Ectodermal cell (in vitro differentiated cells): ENCODE measurements around the gene SAV1.
"Not testable (repeated sequence)": the region's sequence is repeated elsewhere in the genome, so short reads cannot be mapped to it uniquely, and the experiment has no call there.

Experiments used
- H3K27ac ChIP-seq: 2 replicates; pipeline ENCODE4 v1.7.0; 2013; ENCODE audit warnings: mild to moderate bottlenecking, low read depth, low read length; ENCODE audit not compliant: insufficient read depth, poor library complexity, severe bottlenecking
- H3K27me3 ChIP-seq: 2 replicates; pipeline ENCODE4 v1.7.0; 2013; ENCODE audit warnings: mild to moderate bottlenecking, low read length; ENCODE audit not compliant: insufficient read depth, control insufficient read depth, poor library complexity, severe bottlenecking
- H3K36me3 ChIP-seq: one replicate; pipeline ENCODE4 v1.7.0; 2013; ENCODE audit warnings: low read length; ENCODE audit not compliant: control insufficient read depth, insufficient read depth
- H3K4me1 ChIP-seq: one replicate; pipeline ENCODE4 v1.7.0; 2013; ENCODE audit warnings: low read length; ENCODE audit not compliant: control insufficient read depth, insufficient read depth
- H3K4me3 ChIP-seq: 2 replicates; pipeline ENCODE4 v1.7.0; 2013; ENCODE audit warnings: low read depth, low read length, control low read depth; ENCODE audit not compliant: insufficient read depth
- H3K9me3 ChIP-seq: 2 replicates; pipeline ENCODE4 v1.7.0; 2013; ENCODE audit warnings: mild to moderate bottlenecking, low read length, moderate library complexity; ENCODE audit not compliant: control insufficient read depth
- WGBS, 2 experiments: methylation state at CpG; one replicate each; pipeline ENCODE4 v1.1.7; 2013; ENCODE audit warnings: missing lambda C conversion rate in 2 of 2; 5-methylcytosine and 5-hydroxymethylcytosine counted together

SAV1 gene

DNA sequence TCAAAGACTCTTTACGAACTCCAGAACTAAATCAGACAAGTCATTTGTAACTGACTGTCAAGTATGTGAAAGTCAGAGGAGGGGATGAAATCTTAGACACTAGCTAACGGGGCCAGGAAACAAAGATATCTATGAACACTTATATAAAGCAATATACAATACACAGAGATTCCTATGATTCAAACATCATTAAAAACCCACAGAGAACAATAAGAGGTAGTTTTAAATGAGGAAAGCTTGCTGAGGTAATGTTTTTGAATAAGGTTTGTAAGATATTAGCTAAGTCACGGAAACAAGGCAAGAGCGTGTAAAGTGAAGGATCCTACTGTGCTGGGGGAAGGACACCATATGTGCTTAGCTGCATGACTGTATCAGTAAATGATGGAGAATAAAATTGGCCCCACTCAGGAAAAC lies 36.7 kb downstream of the SAV1 start:
- no peaks in the 10 kb centered on the region for H3K9me3 ChIP-seq
- H3K4me3 ChIP-seq, result no peak overlapping the region
- WGBS, 2 experiments, result 95 to 97% methylated on average over 3 to 4 of the region's 4 CpGs
- H3K27ac ChIP-seq, result peak overlapping the region; percentile 5
- no peaks in the 10 kb centered on the region for H3K27me3 ChIP-seq
- H3K4me1 ChIP-seq, result no peaks in the 10 kb centered on the region
- H3K36me3 ChIP-seq, result no peaks in the 10 kb centered on the region

DNA sequence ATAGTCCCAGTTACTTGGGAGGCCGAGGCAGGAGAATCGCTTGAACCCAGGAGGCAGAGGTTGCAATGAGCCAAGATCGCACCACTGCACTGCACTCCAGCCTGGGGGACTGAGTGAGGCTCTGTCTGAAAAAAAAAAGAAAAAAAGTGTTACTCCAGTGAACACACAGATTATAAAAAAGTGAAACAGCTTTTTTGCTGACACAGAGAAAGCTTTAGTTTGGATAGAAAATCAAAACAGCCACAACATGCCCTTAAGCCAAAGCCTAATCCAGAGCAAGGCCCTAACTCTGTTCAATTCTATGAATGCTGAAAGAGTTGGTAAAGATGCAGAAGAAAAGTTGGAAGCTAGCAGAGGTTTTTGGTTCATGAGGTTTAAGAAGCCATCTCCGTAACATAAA lies 43.2 kb downstream of the SAV1 start:
- not testable (repeated sequence) for H3K27ac ChIP-seq, H3K27me3 ChIP-seq, H3K4me3 ChIP-seq, H3K9me3 ChIP-seq, H3K4me1 ChIP-seq, H3K36me3 ChIP-seq
- WGBS, 2 experiments, result 93 to 95% methylated on average over 4 of the region's 4 CpGs

DNA sequence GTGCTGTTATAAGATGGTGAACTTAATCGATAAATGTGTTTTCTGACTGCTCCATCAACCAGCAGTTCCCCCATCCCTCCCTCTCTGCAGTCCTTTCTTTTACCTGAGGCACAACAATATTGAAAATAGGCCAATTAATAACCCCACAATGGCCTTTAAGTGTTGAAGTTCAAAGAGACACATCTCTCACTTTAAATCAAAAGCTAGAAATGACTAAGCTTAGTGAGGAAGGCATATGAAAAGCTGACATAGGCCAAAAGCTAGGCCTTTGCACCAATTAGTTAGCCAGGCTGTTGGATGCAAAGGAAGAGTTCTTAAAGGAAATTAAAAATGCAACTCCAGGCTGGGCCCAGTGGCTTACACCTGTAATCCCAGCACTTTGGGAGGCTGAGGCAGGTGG lies 43.7 kb downstream of the SAV1 start:
- no peak overlapping the region for H3K27ac ChIP-seq
- WGBS, 2 experiments, result 92 to 100% methylated on average over 1 of the region's 1 CpG
- H3K4me1 ChIP-seq, result no peaks in the 10 kb centered on the region
- H3K36me3 ChIP-seq, result no peaks in the 10 kb centered on the region
- H3K4me3 ChIP-seq, result no peak overlapping the region
- no peaks in the 10 kb centered on the region for H3K27me3 ChIP-seq
- no peaks in the 10 kb centered on the region for H3K9me3 ChIP-seq

DNA sequence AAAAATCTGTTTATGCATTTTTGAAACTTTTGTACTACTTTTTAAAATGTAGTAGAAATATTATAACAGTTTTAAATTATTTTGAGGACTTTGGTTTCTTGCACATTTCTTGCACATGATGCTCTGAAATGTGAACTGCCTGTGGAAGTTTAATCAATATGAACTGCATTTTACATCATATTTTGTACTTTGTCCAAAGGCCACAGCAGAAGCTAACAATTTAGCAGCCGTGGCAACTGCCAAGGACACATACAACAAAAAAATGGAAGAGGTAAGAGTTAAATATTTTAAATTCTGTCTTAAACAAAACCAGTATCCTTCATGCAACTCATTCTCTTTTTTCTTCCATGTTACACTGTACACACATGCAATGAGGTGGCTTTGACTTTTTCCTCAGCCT lies 45.1 kb downstream of the SAV1 start:
- no peak overlapping the region for H3K4me3 ChIP-seq
- H3K4me1 ChIP-seq, result no peaks in the 10 kb centered on the region
- no peak overlapping the region for H3K27ac ChIP-seq
- no peaks in the 10 kb centered on the region for H3K9me3 ChIP-seq
- H3K27me3 ChIP-seq, result no peaks in the 10 kb centered on the region
- whole genome bisulfite sequencing, 2 experiments, result 100% methylated on average over 1 of the region's 1 CpG; no CpG with 5 or more reads in 1 of the 2 experiments
- H3K36me3 ChIP-seq, result no peaks in the 10 kb centered on the region

DNA sequence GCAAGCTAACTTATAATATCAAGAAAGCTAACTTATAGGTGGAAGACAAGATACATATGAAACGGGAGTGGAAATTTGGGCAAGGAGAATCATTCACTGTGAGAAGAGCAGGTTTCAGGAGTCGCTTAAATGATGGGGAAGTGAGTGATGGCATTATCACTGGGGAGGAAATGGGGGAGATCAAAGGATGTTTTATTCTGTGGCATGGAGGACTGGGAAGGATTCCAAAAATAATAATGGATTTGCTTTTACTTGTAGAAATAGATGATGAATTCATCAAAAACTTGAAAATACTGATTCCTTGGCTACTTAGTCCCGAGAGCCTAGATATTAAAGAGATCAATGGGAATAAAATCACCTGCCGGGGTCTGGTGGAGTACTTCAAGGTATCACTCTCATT lies 47.8 kb downstream of the SAV1 start:
- Histone ChIP-seq H3K36me3 (no peaks in the 10 kb centered on the region), H3K27me3 (no peaks in the 10 kb centered on the region), H3K4me3 (no peak overlapping the region), H3K27ac (no peak overlapping the region), H3K4me1 (no peaks in the 10 kb centered on the region), H3K9me3 (no peaks in the 10 kb centered on the region)
- WGBS, 2 experiments, result 96 to 97% methylated on average over 4 of the region's 4 CpGs

DNA sequence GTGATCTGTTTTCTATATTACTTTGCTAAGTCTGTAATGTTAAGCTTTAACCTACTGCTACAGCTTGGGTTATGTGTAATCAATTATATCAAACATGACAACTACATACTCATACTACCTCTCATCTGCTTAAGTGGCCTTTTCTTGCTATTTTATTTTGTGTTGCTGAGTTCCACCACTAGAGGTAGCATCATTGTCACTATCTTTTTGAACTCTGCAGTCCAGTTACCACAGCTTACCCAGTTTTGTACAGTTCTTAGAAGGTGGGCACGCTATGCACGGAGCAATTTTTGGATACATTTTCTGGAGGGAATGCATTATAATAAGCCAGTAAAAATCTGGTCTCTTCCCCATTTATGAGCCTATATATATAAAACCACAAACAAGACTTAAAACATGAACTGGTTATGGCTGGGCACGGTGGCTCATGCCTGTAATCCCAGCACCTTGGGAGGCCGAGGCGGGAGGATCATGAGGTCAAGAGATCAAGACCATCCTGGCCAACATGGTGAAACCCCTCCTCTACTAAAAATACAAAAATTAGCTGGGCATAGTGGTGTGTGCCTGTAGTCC lies 48.5 kb downstream of the SAV1 start:
- no peaks in the 10 kb centered on the region for H3K36me3 ChIP-seq
- H3K9me3 ChIP-seq, result no peaks in the 10 kb centered on the region
- no peaks in the 10 kb centered on the region for H3K4me1 ChIP-seq
- H3K27ac ChIP-seq, result no peak overlapping the region
- WGBS, 2 experiments, result 92 to 94% methylated on average over 4 to 5 of the region's 5 CpGs
- no peak overlapping the region for H3K4me3 ChIP-seq
- H3K27me3 ChIP-seq, result no peaks in the 10 kb centered on the region

DNA sequence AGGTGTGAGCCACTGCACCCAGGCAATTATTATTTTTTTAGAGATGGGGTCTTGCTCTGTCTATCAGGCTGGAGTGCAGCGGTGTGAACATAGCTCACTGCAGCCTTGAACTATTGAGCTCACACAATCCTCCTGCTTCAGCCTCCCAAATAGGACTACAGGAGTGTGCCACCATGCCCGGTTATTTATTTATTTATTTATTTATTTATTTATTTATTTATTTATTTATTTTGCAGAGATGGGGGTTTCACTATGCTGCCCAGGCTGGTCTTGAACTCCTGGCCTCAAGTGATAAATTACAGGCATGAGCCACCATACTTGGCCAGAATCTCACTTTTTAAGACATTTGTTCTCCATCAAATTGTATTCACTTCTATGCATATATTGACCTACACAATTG lies 51.8 kb downstream of the SAV1 start:
- Histone ChIP-seq H3K9me3 (no peaks in the 10 kb centered on the region), H3K4me3 (no peak overlapping the region), H3K27ac (no peak overlapping the region), H3K27me3 (no peaks in the 10 kb centered on the region), H3K4me1 (no peaks in the 10 kb centered on the region), H3K36me3 (no peaks in the 10 kb centered on the region)
- WGBS, 2 experiments, result 97 to 100% methylated on average over 1 of the region's 2 CpGs

DNA sequence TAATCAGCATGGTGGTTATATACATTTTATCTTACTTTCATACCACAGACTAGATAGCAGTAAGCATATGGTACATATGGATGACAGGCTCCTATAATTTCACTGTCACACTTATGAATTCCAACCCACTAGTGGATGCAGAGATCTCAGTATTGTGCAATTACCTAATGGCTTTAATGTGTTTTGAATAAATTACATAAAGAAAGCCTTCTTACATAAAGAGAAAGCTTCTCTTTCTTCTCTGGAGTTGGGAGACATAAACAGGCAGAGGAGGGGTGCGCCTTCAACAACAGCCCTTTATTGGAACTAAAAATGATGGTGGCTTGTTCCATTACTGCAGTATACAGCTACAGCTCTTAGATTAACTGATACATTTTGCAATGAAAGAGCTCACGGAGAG lies 52.6 kb downstream of the SAV1 start:
- H3K9me3 ChIP-seq, result no peaks in the 10 kb centered on the region
- H3K27me3 ChIP-seq, result no peaks in the 10 kb centered on the region
- no peaks in the 10 kb centered on the region for H3K36me3 ChIP-seq
- WGBS, 2 experiments, result 95 to 96% methylated on average over 2 of the region's 2 CpGs
- H3K4me1 ChIP-seq, result no peaks in the 10 kb centered on the region
- no peak overlapping the region for H3K4me3 ChIP-seq
- no peak overlapping the region for H3K27ac ChIP-seq

DNA sequence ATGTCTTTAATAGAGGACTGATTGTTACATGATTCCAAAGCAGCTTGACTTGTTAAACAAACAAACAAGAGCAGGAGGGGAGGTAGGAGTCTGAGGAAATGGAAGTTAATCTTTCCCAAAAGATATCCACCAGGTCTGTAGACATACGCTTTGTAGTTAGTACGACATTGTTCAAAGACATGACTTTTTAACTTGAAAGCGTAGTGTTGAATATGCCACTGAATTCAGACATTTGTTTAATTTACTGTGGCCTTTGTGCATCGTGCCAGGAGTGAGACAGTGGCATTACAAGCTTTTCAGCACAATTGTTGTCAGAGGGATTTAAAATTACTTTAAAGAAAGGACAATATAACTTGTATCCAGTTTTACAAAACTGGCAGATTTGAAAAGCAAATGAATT lies 53.0 kb downstream of the SAV1 start:
- no peak overlapping the region for H3K27ac ChIP-seq
- WGBS, 2 experiments, result 66 to 70% methylated on average over 4 of the region's 4 CpGs
- H3K27me3 ChIP-seq, result no peaks in the 10 kb centered on the region
- no peaks in the 10 kb centered on the region for H3K4me1 ChIP-seq
- H3K4me3 ChIP-seq, result no peak overlapping the region
- H3K9me3 ChIP-seq, result no peaks in the 10 kb centered on the region
- H3K36me3 ChIP-seq, result no peaks in the 10 kb centered on the region

DNA sequence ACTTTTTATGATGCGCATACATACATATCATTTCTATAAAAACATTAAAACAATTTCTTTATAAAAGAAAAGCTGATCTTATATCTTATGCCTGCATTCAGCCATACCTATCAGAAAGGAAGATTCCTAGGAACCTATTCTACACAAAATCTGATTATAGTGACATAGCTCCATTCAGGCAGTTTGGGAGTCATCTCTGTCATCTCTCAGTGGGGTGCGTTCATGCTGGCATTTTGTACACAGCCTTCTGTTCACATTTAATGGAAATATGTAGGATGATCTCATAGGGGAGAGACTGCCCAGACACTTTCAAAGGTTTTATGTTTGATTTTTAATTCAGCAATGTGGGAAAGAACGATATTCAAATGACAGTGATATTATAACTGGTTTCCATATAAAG lies 55.3 kb downstream of the SAV1 start:
- H3K4me3 ChIP-seq, result no peak overlapping the region
- no peak overlapping the region for H3K27ac ChIP-seq
- no peaks in the 10 kb centered on the region for H3K36me3 ChIP-seq
- H3K27me3 ChIP-seq, result no peaks in the 10 kb centered on the region
- H3K4me1 ChIP-seq, result no peaks in the 10 kb centered on the region
- 80 to 96% methylated on average over 1 to 3 of the region's 3 CpGs for WGBS, 2 experiments
- H3K9me3 ChIP-seq, result no peaks in the 10 kb centered on the region

DNA sequence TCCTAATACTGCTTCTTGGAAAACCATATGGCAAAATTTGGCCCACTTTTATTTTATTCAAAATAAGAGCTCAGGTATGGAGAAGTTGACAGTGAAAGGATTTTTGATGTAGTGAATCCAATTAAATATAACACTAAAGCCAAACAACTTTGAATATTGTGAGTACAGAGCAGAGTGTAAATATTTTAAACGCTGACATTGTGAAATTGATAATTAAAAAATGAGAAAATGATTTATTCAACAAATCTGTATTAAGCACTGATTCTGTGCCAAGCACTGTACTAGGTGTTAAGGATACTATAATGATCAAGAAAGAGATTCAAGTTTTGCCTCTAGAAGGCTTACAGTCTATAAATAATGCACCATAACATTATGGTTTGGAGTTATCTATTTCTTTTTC lies 57.6 kb downstream of the SAV1 start:
- 100% methylated on average over 1 of the region's 1 CpG; no CpG with 5 or more reads in 1 of the 2 experiments for WGBS, 2 experiments
- H3K36me3 ChIP-seq, result no peaks in the 10 kb centered on the region
- H3K4me1 ChIP-seq, result no peaks in the 10 kb centered on the region
- H3K27me3 ChIP-seq, result no peaks in the 10 kb centered on the region
- no peak overlapping the region for H3K4me3 ChIP-seq
- no peak overlapping the region for H3K27ac ChIP-seq
- H3K9me3 ChIP-seq, result no peaks in the 10 kb centered on the region
